K562 (cell line): ENCODE data around the gene AGRP. TPM values are rescaled to one million over a fixed set of nuclear protein-coding genes. Genes with fewer than 3 reads are reported as not detected.

ENCODE experiments used
- ATAC-seq: fragments of 200-7000 bp; cut with Tn5 transposase; 3 replicates; pipeline ENCODE4 v1.9.1; 2020; ENCODE audit warnings: moderate library complexity
- BruUV-seq: library from RNA; stranded (reverse); fragments of 400-500 nt; replicated peaks from 2 replicates; lab custom pipeline; 2021; lab: Mats Ljungman, UMichigan
- CTCF ChIA-PET: fragments of 300-600 bp; formaldehyde crosslinking; extraction: SDS; loops from one replicate; lab custom pipeline; 2021; ENCODE audit warnings: low intra/inter-chr PET ratio; lab: Yijun Ruan, JAX
- POLR2A ChIA-PET: fragments of 300-600, 350-650 bp; sonication (Branson Sonifier 250); formaldehyde crosslinking; extraction: SDS; loops from one replicate; lab custom pipeline; 2021; ENCODE audit warnings: antibody characterized with exemption, inconsistent platforms; lab: Yijun Ruan, JAX
- DNase-seq, 4 experiments: peaks; one replicate each; pipeline versions ENCODE4 v3.0.0 to v3.0.0-alpha.2; 2011 to 2018; ENCODE audit warnings: low spot score in 3 of 4, mixed read lengths in 3 of 4; ENCODE audit errors: extremely low read depth in 1 of 4
- FAIRE-seq: peaks from 2 replicates; lab custom pipeline; 2011; peaks lifted over from hg19 to GRCh38; lab: Jason Lieb, UNC
- H2AFZ ChIP-seq: 2 replicates; pipeline ENCODE4 v1.6.0; 2011; ENCODE audit warnings: low read depth, low read length, control low read depth, inconsistent platforms
- H3K27ac ChIP-seq: fragments of 200-600 bp; 3 replicates; pipeline ENCODE4 v1.8.0; 2011; ENCODE audit warnings: low read depth, mild to moderate bottlenecking, control low read depth, inconsistent platforms, low read length, moderate library complexity, mixed read lengths; ENCODE audit errors: extremely low read depth
- H3K27me3 ChIP-seq, 2 experiments: fragments of 300-600 bp in 1 of 2; 2 replicates in 1 of 2; 3 replicates in 1 of 2; pipeline versions ENCODE4 v1.6.0 to v1.8.0; 2011; ENCODE audit warnings: inconsistent platforms in 2 of 2, low read length in 2 of 2, mild to moderate bottlenecking in 1 of 2, mixed read lengths in 1 of 2, moderate library complexity in 1 of 2; ENCODE audit not compliant: control insufficient read depth in 2 of 2, insufficient read depth in 2 of 2
- H3K36me3 ChIP-seq: fragments of 300-600 bp; 3 replicates; pipeline ENCODE4 v1.8.0; 2011; ENCODE audit warnings: mild to moderate bottlenecking, low read length, inconsistent platforms; ENCODE audit not compliant: control insufficient read depth, insufficient read depth
- H3K4me1 ChIP-seq, 2 experiments: fragments of 200-600 bp in 1 of 2; replicated peaks in 1 of 2; 2 replicates in 1 of 2; 3 replicates in 1 of 2; pipeline versions ENCODE4 v1.5.1 to v1.8.0; 2011; ENCODE audit warnings: inconsistent platforms in 2 of 2, low read length in 2 of 2, mild to moderate bottlenecking in 1 of 2, mixed read lengths in 1 of 2, moderate library complexity in 1 of 2; ENCODE audit not compliant: control insufficient read depth in 2 of 2, insufficient read depth in 2 of 2
- H3K4me2 ChIP-seq: 2 replicates; pipeline ENCODE4 v1.6.1; 2011; ENCODE audit warnings: low read length, control low read depth, inconsistent platforms, mixed read lengths; ENCODE audit not compliant: insufficient read depth
- H3K4me3 ChIP-seq: fragments of 200-600 bp; sonication (generic), shearing (Covaris generic); 2 replicates; pipeline ENCODE4 v1.5.1; 2016; ENCODE audit warnings: control low read depth, inconsistent platforms
- H3K79me2 ChIP-seq: fragments of 200-600 bp; 3 replicates; pipeline ENCODE4 v1.8.0; 2011; ENCODE audit warnings: low read length, inconsistent platforms; ENCODE audit not compliant: control insufficient read depth, insufficient read depth
- H3K9ac ChIP-seq, 2 experiments: 2 replicates each; pipeline versions ENCODE4 v1.6.0 to v1.6.1; 2011; ENCODE audit warnings: low read depth in 2 of 2, low read length in 2 of 2, control low read depth in 1 of 2, inconsistent platforms in 1 of 2, mild to moderate bottlenecking in 1 of 2, mixed read lengths in 1 of 2; ENCODE audit not compliant: insufficient read depth in 1 of 2
- H3K9me1 ChIP-seq: one replicate; pipeline ENCODE4 v1.6.0; 2011; ENCODE audit warnings: inconsistent platforms, mild to moderate bottlenecking, low read length, moderate library complexity; ENCODE audit not compliant: control insufficient read depth, insufficient read depth
- H3K9me3 ChIP-seq: replicated peaks from 2 replicates; pipeline ENCODE4 v1.5.1; 2011; ENCODE audit warnings: low read depth, low read length, inconsistent platforms; ENCODE audit not compliant: control insufficient read depth, insufficient read depth
- H4K20me1 ChIP-seq: replicated peaks from 2 replicates; pipeline ENCODE4 v1.6.1; 2011; ENCODE audit warnings: low read length, inconsistent platforms, mixed read lengths; ENCODE audit not compliant: control insufficient read depth, insufficient read depth
- ARID3A ChIP-seq: IDR thresholded peaks from 2 replicates; pipeline ENCODE4 v1.6.1; 2012; ENCODE audit warnings: low read depth, low read length, improper control_type of control experiment, borderline replicate concordance
- ATF1 ChIP-seq, 2 experiments: fragments of 450-650 bp in 1 of 2; IDR thresholded peaks; 2 replicates each; pipeline ENCODE4 v1.6.1; 2016; ENCODE audit warnings: missing compliant biosample characterization in 1 of 2, missing genetic modification characterization in 1 of 2
- BRD9 ChIP-seq: fragments of 450-650 bp; IDR thresholded peaks from 2 replicates; pipeline ENCODE4 v1.6.1; 2018; ENCODE audit warnings: low read depth; ENCODE audit not compliant: partially characterized antibody
- CBFA2T3 ChIP-seq: fragments of 450-650 bp; IDR thresholded peaks from 2 replicates; pipeline ENCODE4 v1.6.1; 2017
- CREB3 ChIP-seq: fragments of 450-650 bp; conservative IDR thresholded peaks from 2 replicates; pipeline ENCODE4 v1.6.1; 2016; ENCODE audit warnings: missing genetic modification characterization, low read depth, mild to moderate bottlenecking, missing compliant biosample characterization, moderate library complexity
- DPF2 ChIP-seq: fragments of 450-650 bp; IDR thresholded peaks from 2 replicates; pipeline ENCODE4 v1.6.1; 2016
- EP400 ChIP-seq: fragments of 450-650 bp; IDR thresholded peaks from 2 replicates; pipeline ENCODE4 v1.6.1; 2017; ENCODE audit warnings: antibody characterized with exemption, mild to moderate bottlenecking, moderate library complexity
- GATAD2B ChIP-seq: fragments of 450-650 bp; IDR thresholded peaks from 2 replicates; pipeline ENCODE4 v1.6.1; 2017; ENCODE audit warnings: mild to moderate bottlenecking, borderline replicate concordance
- KAT2B ChIP-seq: IDR thresholded peaks from one replicate; pipeline ENCODE4 v1.6.1; 2012; ENCODE audit warnings: low read depth, mild to moderate bottlenecking, control low read depth, inconsistent platforms, low read length, moderate library complexity
- MECOM ChIP-seq: fragments of 250-450 bp; sonication (Bioruptor Pico); IDR thresholded peaks from 2 replicates; pipeline ENCODE4 v1.8.0; 2022; ENCODE audit warnings: inconsistent platforms
- MLX ChIP-seq, 2 experiments: fragments of 450-650 bp in 1 of 2; sonication (generic) in 1 of 2; formaldehyde crosslinking; conservative IDR thresholded peaks; 2 replicates each; pipeline versions ENCODE4 v1.4.0 to v1.8.1; 2020 to 2022; ENCODE audit warnings: mild to moderate bottlenecking in 1 of 2, missing genetic modification reagents in 1 of 2
- NCOR1 ChIP-seq: fragments of 450-650 bp; IDR thresholded peaks from 2 replicates; pipeline ENCODE4 v1.6.1; 2016; ENCODE audit warnings: mild to moderate bottlenecking, moderate library complexity
- POLR2B ChIP-seq: fragments of 450-650 bp; IDR thresholded peaks from 2 replicates; pipeline ENCODE4 v1.6.1; 2018; ENCODE audit warnings: low read depth; ENCODE audit not compliant: partially characterized antibody
- SRF ChIP-seq, 2 experiments: fragments of 250-450, 450-650 bp in 1 of 2; sonication (Bioruptor Pico) in 1 of 2; sonication (generic) in 1 of 2; formaldehyde crosslinking; IDR thresholded peaks; 2 replicates each; pipeline versions ENCODE4 v1.5.0 to v1.5.1; 2020 to 2022; ENCODE audit warnings: mild to moderate bottlenecking in 1 of 2, missing genetic modification reagents in 1 of 2
- TRIM28 ChIP-seq: fragments of 450-650 bp; IDR thresholded peaks from 2 replicates; pipeline ENCODE4 v1.6.1; 2017
- ZNF395 ChIP-seq: fragments of 200-800 bp; sonication (Bioruptor generic); IDR thresholded peaks from 2 replicates; pipeline ENCODE4 v1.6.1; 2017; ENCODE audit warnings: missing genetic modification characterization, missing compliant biosample characterization
- WGBS: fragments of 100-300 bp; shearing (Covaris generic); methylation state at CpG from one replicate; pipeline ENCODE4 v1.1.6; 2016; ENCODE audit warnings: low coverage, mixed read lengths; ENCODE audit not compliant: insufficient coverage; ENCODE audit errors: missing lambda C conversion rate; 5-methylcytosine and 5-hydroxymethylcytosine counted together
- in situ Hi-C: fragments of 300-500 bp; cut with MboI; formaldehyde crosslinking; loops from 4 replicates; pipeline ENCODE4 v1.15.0; 2018; ENCODE audit warnings: inconsistent platforms, mixed read lengths
- intact Hi-C: fragments of 100-400 bp; cut with micrococcal nuclease; formaldehyde crosslinking; loops from 2 replicates; pipeline ENCODE4 v1.14.2; 2022
- polyA plus RNA-seq, 8 experiments: library from polyadenylated mRNA; depleted of rRNA in 4 of 8; stranded (reverse) in 5 of 8; unstranded in 3 of 8; fragments of >200 nt; fragmentation: Nextera tagmentation in 2 of 8; fragmentation: Illumina TruSeq in 1 of 8; extraction: Ambion mirVana in 2 of 8; extraction: Trizol in 1 of 8; gene quantifications; 2 replicates each; pipeline versions ENCODE4 v1.2.1 to v1.2.3, GENCODE V29; 2011 to 2014; ENCODE audit warnings: inconsistent platforms in 1 of 8, missing spikeins in 1 of 8
- total RNA-seq, 7 experiments: library from RNA; depleted of rRNA in 6 of 7; stranded (reverse); fragments of >200 nt in 6 of 7; fragmentation: Illumina TruSeq in 2 of 7; extraction: Trizol in 2 of 7; gene quantifications; 2 replicates each; pipeline versions ENCODE4 v1.2.1 to v1.2.3, GENCODE V29; 2011 to 2021; ENCODE audit warnings: low replicate concordance in 1 of 7

The AGRP gene
- total and polyA plus RNA-seq, 9 of the 15 experiments (the other 6 are each of a cell fraction or from before 2014, with no cell fraction given): not detected

- H3K36me3 ChIP-seq: no peaks in the 10 kb centered on the region
- ATAC-seq (peak; percentile 98), DNase-seq (peak; percentile 90 to 95 (median 91)), FAIRE-seq (peak; percentile 90)
- ChIA-PET POLR2A (interaction anchor here (0.7 kb wide), 1 partner anchor 806 kb away, joined by 3 read pairs; no protein-coding TSS in a partner anchor), CTCF (interaction anchor here (0.9 to 1.0 kb wide), 2 partner anchors 10 to 11 kb away, joined by 3 to 5 read pairs; no protein-coding TSS in a partner anchor)
- 29% methylated on average over 9 of the region's 9 CpGs for WGBS
- H3K4me2 ChIP-seq: no peak overlapping the region
- in situ Hi-C loops (no loop called here), intact Hi-C loops (no loop called here)
- H3K9me3 ChIP-seq: no peaks in the 10 kb centered on the region
- no peaks in the 10 kb centered on the region for H3K79me2 ChIP-seq
- H3K9ac ChIP-seq: peak overlapping the region in 1 of 2 experiments; percentile 24; a peak in 2 of 4 replicates
- peak overlapping the region; percentile 74 for H3K27ac ChIP-seq
- H4K20me1 ChIP-seq: no peaks in the 10 kb centered on the region
- H2AFZ ChIP-seq: peak overlapping the region; percentile 79
- H3K27me3 ChIP-seq: no peaks in the 10 kb centered on the region
- H3K4me3 ChIP-seq: no peak overlapping the region
- no peaks in the 10 kb centered on the region for H3K9me1 ChIP-seq
- BruUV-seq: no TSS peak
- H3K4me1 ChIP-seq: peaks cover 22 to 26% of the 10 kb centered on the region in 2 experiments; a peak in 3 of 5 replicates
- 0 out of 2 replicates have a peak, but pooled peaks have one; percentile 12 for TF ChIP-seq MECOM
- TF ChIP-seq GATAD2B: no peak
- no peak for TF ChIP-seq MLX (CRISPR knock-in tag; conservative IDR thresholded peaks at IDR 0.05)
- TF ChIP-seq EP400: peak; percentile 58
- 0 out of 2 replicates have a peak, but pooled peaks have one; percentile 38 for TF ChIP-seq CREB3 (tag)
- TF ChIP-seq ZNF395: peak; percentile 94
- peak; percentile 84 for TF ChIP-seq DPF2
- TF ChIP-seq CBFA2T3: peak; percentile 21; the same call in 1 of the 2 replicates
- no peak for TF ChIP-seq ARID3A
- TF ChIP-seq KAT2B: no peak
- TF ChIP-seq POLR2B: no peak
- TF ChIP-seq NCOR1: no peak
- TF ChIP-seq TRIM28: no peak
- no peak for TF ChIP-seq ATF1 (CRISPR knock-in tag; IDR thresholded peaks at IDR 0.05)
- TF ChIP-seq ATF1 (tag; IDR thresholded peaks at IDR 0.05): peak; percentile 70
- TF ChIP-seq BRD9: no peak
- TF ChIP-seq SRF (CRISPR knock-in tag; IDR thresholded peaks at IDR 0.05): 0 out of 4 replicates have a peak, but pooled peaks of 1 of the 2 experiments have one; percentile 29
Measured at GRCh38 chr16:67504031-67505021, 21.0 kb upstream of the AGRP start.
